Transverse colon (tissue), 4 donors: Measurements from ENCODE around the gene MATK. TPM values are rescaled to one million over a fixed set of nuclear protein-coding genes. Genes with fewer than 3 reads are reported as not detected.

Experiments used
- DNase-seq: peaks from one replicate; pipeline ENCODE4 v3.0.0-alpha.2; 2019
- H3K27ac ChIP-seq, 4 donors: fragments of 200-600 bp; sonication (generic); 2 replicates each; pipeline ENCODE4 v1.5.1; 2016 to 2018; ENCODE audit warnings: inconsistent platforms in 4 of 4
- H3K27me3 ChIP-seq: fragments of 200-600 bp; sonication (generic); 2 replicates; pipeline ENCODE4 v1.5.1; 2017; ENCODE audit warnings: inconsistent platforms
- H3K36me3 ChIP-seq, 4 donors: fragments of 200-600 bp; sonication (generic); 2 replicates each; pipeline ENCODE4 v1.5.1; 2017 to 2019; ENCODE audit warnings: inconsistent platforms in 4 of 4
- H3K4me1 ChIP-seq, 4 donors: fragments of 200-600 bp; sonication (generic); 2 replicates each; pipeline ENCODE4 v1.5.1; 2017 to 2020; ENCODE audit warnings: inconsistent platforms in 4 of 4
- H3K4me3 ChIP-seq, 4 donors: fragments of 200-600 bp; sonication (generic); 1 replicate in 1 of 4; 2 replicates in 3 of 4; pipeline versions ENCODE4 v1.5.1 to v1.6.1; 2017 to 2019; ENCODE audit warnings: inconsistent platforms in 4 of 4
- H3K9me3 ChIP-seq, 2 donors: fragments of 200-600 bp; sonication (generic); 2 replicates each; pipeline ENCODE4 v1.5.1; 2017 to 2019; ENCODE audit warnings: inconsistent platforms in 2 of 2
- EP300 ChIP-seq: sonication (generic); formaldehyde crosslinking; IDR thresholded peaks from one replicate; pipeline ENCODE4 v1.6.1; 2017; ENCODE audit warnings: antibody characterized with exemption, low read depth
- POLR2A ChIP-seq: fragments of 450-650 bp; IDR thresholded peaks from one replicate; pipeline ENCODE4 v1.6.1; 2016; ENCODE audit warnings: antibody characterized with exemption, mild to moderate bottlenecking, moderate library complexity
- POLR2AphosphoS5 ChIP-seq, 3 donors: sonication (generic); formaldehyde crosslinking; IDR thresholded peaks; one replicate each; pipeline ENCODE4 v1.6.1; 2016; ENCODE audit warnings: antibody characterized with exemption in 3 of 3
- WGBS, 2 donors: methylation state at CpG; one replicate each; pipeline ENCODE4 v1.1.5; 2018; ENCODE audit warnings: low coverage in 1 of 2; 5-methylcytosine and 5-hydroxymethylcytosine counted together
- in situ Hi-C, 4 donors: fragments of 200-750 bp; cut with MboI; loops; one replicate each; pipeline versions ENCODE4 v1.15.0 to v1.15.1; 2017; ENCODE audit warnings: low sequenced_read_pairs in 3 of 4, low pct_ligation_motif_present in 1 of 4, low pct_unique_long_range_greater_than_20kb in 1 of 4
- intact Hi-C: fragments of 100-400 bp; cut with DNase I; formaldehyde crosslinking; loops from one replicate; pipeline ENCODE4 v1.15.1; 2023; ENCODE audit warnings: low total_unique reads
- total RNA-seq, 4 donors: library from RNA; depleted of rRNA; stranded (reverse); fragments of >200 nt; gene quantifications; one replicate each; pipeline ENCODE4 v1.1.0, GENCODE V29; 2016
- TF ChIP-seq, protein P1 (sequence below), 5 experiments: fragments of 200-600 bp in 3 of 5; fragments of 450-650 bp in 2 of 5; sonication (generic) in 3 of 5; IDR thresholded peaks; 1 replicate in 2 of 5; 2 replicates in 3 of 5; pipeline ENCODE4 v1.5.1; 2016 to 2017; ENCODE audit warnings: antibody characterized with exemption in 5 of 5, inconsistent platforms in 3 of 5, mild to moderate bottlenecking in 2 of 5, moderate library complexity in 1 of 5

The MATK gene
- total RNA-seq, 4 donors from 2014 or later, result 0.60 to 6.1 (median 2.9) TPM; not detected in 1

DNA sequence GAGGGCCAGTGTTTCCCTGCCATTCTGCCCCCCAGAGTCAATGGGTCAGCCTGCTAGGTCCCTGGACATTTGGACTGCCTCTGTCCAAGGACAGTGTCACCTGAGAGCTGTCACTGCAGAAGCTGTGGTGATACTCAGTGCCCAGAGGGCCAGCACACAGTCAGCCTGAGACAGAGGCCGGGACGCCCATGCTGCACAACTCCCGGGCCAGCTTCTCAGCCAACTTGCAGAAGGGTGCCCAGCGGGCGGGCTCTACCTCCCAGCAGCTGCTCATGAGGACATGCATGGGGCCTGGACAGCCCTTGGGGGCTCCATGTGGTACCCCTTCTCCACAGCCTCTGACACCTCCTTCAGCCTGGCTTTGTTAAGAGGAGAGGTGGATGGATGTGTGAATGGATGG, 10.3 kb downstream of the MATK start:
- no peak for DNase-seq
- no peaks in the 10 kb centered on the region for H3K36me3 ChIP-seq
- TF ChIP-seq POLR2AphosphoS5 (IDR thresholded peaks at IDR 0.05), result no peak
- TF ChIP-seq EP300, result no peak
- TF ChIP-seq POLR2A, result no peak
- TF ChIP-seq, protein P1, sequence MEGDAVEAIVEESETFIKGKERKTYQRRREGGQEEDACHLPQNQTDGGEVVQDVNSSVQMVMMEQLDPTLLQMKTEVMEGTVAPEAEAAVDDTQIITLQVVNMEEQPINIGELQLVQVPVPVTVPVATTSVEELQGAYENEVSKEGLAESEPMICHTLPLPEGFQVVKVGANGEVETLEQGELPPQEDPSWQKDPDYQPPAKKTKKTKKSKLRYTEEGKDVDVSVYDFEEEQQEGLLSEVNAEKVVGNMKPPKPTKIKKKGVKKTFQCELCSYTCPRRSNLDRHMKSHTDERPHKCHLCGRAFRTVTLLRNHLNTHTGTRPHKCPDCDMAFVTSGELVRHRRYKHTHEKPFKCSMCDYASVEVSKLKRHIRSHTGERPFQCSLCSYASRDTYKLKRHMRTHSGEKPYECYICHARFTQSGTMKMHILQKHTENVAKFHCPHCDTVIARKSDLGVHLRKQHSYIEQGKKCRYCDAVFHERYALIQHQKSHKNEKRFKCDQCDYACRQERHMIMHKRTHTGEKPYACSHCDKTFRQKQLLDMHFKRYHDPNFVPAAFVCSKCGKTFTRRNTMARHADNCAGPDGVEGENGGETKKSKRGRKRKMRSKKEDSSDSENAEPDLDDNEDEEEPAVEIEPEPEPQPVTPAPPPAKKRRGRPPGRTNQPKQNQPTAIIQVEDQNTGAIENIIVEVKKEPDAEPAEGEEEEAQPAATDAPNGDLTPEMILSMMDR (IDR thresholded peaks at IDR 0.05), result no peak
- peaks cover under 1 to 2% of the 10 kb centered on the region in 2 donors for H3K9me3 ChIP-seq
- WGBS, 2 donors, result 80 to 96% methylated on average over 1 to 5 of the region's 5 CpGs
- H3K4me1 ChIP-seq, result no peaks in the 10 kb centered on the region
- intact Hi-C loops, result no loop called here
- no peaks in the 10 kb centered on the region for H3K27me3 ChIP-seq
- no peak overlapping the region for H3K27ac ChIP-seq
- in situ Hi-C loops, result no loop called here
- H3K4me3 ChIP-seq, result no peak overlapping the region

- Histone ChIP-seq H3K9me3 (no peaks in the 10 kb centered on the region), H3K36me3 (no peaks in the 10 kb centered on the region), H3K4me3 (no peak overlapping the region), H3K4me1 (no peaks in the 10 kb centered on the region), H3K27ac (no peak overlapping the region), H3K27me3 (no peaks in the 10 kb centered on the region)
- intact Hi-C loops, result no loop called here
- WGBS, 2 donors, result 88% methylated on average over 2 of the region's 2 CpGs; no CpG with 5 or more reads in 1 of the 2 donors
- TF ChIP-seq EP300 (no peak), POLR2A (no peak), POLR2AphosphoS5 (IDR thresholded peaks at IDR 0.05) (no peak)
- TF ChIP-seq, protein P1 (IDR thresholded peaks at IDR 0.05), result no peak
- DNase-seq, result no peak
- in situ Hi-C loops, result no loop called here
Observed at GRCh38 chr19:3775374-3775711, 10.8 kb downstream of the MATK start.

DNA sequence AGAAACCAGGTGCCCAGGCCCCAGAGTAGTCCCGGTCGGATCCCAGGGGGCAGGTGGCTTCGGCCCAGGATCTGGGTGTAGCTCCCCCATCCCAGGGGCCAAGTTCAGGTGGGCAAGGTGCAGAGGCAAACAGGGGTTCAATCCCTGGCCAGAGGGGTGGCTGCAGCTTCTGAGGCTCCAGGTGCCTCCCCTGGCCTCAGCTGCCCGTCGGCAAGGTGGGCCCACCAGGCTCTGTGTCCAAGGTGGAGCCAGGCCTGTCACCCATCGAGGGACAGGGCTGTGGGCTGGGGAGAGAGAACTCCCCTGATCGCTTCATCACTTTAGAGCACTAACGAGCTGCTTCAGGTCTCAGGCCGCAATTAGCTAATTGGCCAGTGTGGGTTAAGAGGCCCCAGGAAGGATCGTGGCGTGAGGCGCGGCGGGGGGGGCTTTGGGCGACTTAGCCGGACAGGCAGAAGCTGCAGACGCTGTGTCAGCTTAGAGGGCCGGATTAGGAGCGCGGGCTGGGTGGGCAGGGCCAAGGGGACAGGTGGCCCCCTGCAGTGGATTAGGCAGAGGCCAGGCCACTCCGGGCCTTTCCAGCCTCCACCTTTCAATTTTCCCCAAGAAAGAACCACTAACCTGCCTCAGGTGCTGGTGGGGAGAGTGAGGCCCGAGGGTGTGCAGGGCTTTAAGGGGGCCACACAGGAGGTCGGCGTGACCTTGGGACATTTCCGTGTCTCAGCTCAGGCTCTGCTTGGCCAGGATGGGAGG, 11.4 kb downstream of the MATK start:
- H3K27me3 ChIP-seq, result no peaks in the 10 kb centered on the region
- in situ Hi-C loops, result no loop called here
- H3K36me3 ChIP-seq, result no peaks in the 10 kb centered on the region
- TF ChIP-seq EP300 (no peak), POLR2A (no peak), POLR2AphosphoS5 (IDR thresholded peaks at IDR 0.05) (no peak)
- TF ChIP-seq, protein P1 (IDR thresholded peaks at IDR 0.05), result no peak
- no peak for DNase-seq
- 57 to 73% methylated on average over 3 to 25 of the region's 25 CpGs for WGBS, 2 donors
- H3K9me3 ChIP-seq, result no peaks in the 10 kb centered on the region
- H3K4me1 ChIP-seq, result no peaks in the 10 kb centered on the region
- no peak overlapping the region for H3K4me3 ChIP-seq
- H3K27ac ChIP-seq, result no peak overlapping the region
- intact Hi-C loops, result no loop called here

DNA sequence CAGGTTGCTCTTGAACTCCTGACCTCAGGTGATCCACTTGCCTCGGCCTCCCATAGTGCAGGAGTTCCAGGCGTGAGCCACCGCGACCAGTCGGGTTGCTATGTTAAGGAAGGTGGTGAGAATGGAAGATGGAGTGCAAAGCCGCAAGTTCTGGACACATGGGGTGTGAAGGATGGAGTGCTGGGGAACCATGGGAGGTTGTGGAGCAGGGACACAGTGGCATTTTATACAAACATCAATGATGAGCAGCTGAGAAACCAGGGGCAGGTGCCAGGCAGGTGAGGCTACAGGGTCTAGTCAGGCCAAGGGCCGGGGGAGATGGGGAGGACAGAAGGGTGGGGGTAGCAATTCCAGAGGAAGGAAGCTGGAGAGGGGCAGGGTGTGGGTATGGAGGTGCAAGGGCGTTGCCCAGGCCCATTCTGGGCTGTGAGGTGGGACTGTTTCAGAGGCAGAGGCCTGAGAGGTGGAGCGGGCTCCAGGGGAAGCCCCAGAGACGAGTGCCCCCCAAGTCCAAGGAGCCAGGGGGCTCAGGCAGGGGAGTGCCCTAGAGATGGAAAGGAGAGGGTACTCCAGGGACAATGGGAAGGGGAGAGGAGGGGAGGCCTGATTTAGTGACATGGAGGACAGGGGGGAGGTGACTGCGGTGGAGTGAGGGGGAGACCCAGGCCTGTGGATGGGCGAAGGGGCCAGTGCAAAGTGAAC, 12.2 kb downstream of the MATK start:
- WGBS, 2 donors, result 64 to 84% methylated on average over 4 to 12 of the region's 12 CpGs
- intact Hi-C loops, result no loop called here

More for the DNA sequence above, 12.2 kb downstream of the MATK start:
- H3K27ac ChIP-seq, result no peak overlapping the region
- H3K4me1 ChIP-seq, result no peaks in the 10 kb centered on the region
- H3K36me3 ChIP-seq, result no peaks in the 10 kb centered on the region
- no peak for TF ChIP-seq POLR2AphosphoS5 (IDR thresholded peaks at IDR 0.05)
- no peak for TF ChIP-seq EP300
- TF ChIP-seq, protein P1 (IDR thresholded peaks at IDR 0.05), result no peak
- TF ChIP-seq POLR2A, result no peak
- in situ Hi-C loops, result no loop called here
- no peak for DNase-seq
- H3K4me3 ChIP-seq, result no peak overlapping the region
- H3K27me3 ChIP-seq, result no peaks in the 10 kb centered on the region
- H3K9me3 ChIP-seq, result no peaks in the 10 kb centered on the region
